GM20000 (cell line): ENCODE measurements around the gene RGL3.

Experiments used
- DNase-seq: peaks from one replicate; pipeline ENCODE4 v3.0.0; 2012; ENCODE audit warnings: low spot score
- CTCF ChIP-seq: IDR thresholded peaks from 2 replicates; pipeline ENCODE4 v1.5.1; 2012; ENCODE audit warnings: mild to moderate bottlenecking, control low read depth; ENCODE audit errors: extremely low read depth, missing control alignments

RGL3 gene

DNA sequence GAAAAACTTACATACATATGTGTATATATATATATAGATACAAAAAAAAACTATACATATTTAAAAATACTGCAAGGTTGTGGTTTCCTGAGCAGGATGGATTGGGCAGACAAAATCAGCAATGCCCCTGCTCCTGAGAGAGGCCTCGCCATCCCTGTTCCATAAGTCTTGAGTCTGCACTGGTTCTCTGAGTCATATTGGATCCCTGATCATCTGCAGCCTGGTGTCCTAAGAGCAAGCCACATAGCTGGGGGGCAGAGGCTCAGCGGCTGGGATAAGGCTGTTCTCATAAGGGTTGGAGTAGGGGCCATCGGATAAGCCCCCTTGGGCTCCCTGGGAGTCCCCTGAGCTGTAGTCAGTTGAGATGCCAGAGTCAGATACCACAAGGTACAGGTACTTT lies 41.4 kb downstream of the RGL3 start:
- TF ChIP-seq CTCF: no peak
- no peak for DNase-seq

DNA sequence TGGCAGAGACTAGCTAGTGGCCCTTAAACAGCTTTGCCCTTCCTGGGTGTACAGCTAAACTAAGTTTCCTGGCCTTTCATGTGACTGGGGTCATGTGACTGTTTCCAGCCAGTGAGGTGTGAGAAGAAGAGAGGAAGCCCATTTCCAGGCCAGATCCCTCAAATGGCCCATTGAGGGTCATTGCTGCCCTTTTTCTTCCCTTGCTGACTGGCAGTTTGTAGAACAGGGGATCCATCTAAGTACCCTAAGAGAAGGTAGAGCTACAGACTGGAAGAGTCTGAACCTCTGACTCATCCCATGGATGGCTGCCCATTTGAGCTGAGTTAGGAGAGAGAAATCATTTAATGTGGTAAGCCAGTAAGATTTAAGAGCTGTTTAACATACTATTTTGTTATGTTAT lies 41.9 kb downstream of the RGL3 start:
- peak; percentile 50 for DNase-seq
- TF ChIP-seq CTCF: no peak

DNA sequence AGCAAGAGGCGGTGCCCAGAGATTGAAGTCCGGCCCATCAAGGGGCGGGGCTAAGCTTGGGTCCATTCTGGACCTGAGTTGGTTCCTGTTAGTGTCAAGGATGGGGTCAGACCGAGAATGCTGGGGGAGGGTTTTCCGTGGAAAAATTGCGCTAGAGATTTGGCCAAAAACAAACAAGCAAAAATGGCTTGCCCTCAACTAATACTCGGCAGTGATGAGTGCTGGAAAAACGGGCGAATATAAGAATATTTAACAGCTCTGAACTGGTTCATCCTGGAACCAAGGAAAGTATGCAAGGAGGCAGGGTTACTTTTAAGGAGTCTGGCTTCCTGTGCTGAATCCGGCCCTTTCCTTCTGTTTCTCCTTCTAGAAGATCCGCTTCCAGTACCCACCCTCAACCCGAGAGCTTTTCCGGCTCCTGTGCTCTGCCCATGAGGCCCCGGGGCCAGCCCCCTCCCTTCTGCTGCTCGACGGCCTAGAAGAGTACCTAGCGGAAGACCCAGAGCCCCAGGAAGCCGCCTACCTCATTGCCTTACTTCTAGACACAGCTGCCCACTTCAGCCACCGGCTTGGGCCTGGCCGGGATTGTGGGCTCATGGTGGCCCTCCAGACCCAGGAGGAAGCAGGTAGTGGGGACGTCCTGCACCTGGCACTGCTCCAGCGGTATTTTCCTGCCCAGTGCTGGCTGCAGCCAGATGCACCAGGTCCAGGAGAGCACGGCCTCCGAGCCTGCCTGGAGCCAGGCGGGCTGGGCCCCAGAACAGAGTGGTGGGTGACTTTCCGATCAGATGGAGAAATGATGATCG lies 43.8 kb downstream of the RGL3 start:
- DNase-seq: peak; percentile 58
- no peak for TF ChIP-seq CTCF

DNA sequence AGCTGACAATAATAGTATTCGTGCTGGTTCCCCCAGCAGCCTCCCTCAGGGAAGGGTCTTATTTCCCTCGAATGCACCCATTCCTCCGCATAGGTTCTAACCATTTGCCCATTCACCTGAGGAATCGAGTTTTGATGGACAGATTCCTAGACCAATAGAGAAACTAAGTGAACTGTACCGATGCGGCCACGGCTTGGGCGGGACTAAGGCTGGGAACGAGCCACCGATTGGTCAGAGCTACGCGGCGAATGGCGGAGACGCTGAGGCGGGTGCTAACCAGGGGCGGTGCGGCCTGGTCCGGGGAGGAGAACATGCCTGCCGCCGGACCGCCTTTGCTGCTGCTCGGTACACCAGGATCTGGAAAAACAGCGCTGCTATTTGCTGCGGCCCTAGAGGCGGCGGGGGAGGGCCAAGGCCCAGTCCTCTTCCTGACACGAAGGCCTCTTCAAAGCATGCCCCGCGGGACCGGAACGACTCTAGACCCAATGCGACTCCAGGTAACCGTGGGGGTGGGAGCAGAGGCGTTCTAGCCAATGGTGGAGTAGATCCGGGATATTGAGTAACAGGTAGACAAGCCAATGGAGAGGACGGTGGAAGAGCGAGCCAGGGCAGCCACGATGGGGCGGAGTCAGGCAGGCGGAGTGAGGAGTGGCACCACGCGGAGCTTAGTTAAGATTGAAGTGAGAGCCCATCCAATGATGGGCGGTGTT lies 44.5 kb downstream of the RGL3 start, which contains the start of gene SWSAP1:
TSS of gene SWSAP1 (plus strand) at position 234 of the 710 bp plus-strand sequence. CDS start at position 249, 15 bp downstream.
- peak; percentile 97 for DNase-seq
- no peak for TF ChIP-seq CTCF

DNA sequence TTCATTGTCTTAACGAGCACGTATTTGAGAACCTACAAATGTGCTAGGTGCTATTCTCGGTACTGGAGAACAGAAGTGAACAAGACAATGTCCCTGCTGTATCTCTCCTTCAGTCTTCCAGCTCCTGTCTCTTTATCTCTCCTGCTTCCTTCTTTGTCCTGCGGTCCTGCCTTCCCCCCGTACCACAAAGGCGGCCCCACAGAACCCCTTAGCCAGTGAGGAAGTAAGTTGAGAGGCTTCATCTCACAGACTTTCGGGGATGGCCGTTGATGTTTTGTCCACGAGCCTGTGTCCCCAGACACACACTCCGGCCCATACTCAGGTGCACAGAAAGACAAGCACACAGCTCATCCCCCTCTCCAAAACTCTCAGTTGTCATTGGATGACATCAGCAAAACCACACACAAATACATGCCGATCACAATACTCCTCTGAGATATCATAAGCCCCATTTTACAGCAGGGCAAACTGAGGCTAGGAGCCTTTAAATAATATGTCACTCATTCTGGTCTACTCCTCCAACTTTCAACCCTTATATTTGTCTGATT lies 45.2 kb downstream of the RGL3 start:
- TF ChIP-seq CTCF: no peak
- DNase-seq: no peak

- no peak for TF ChIP-seq CTCF
- no peak for DNase-seq
Observed at GRCh38 chr19:11373166-11373884, 45.8 kb downstream of the RGL3 start.
